ENCODE results near the gene GPC6. TPM values are rescaled to one million over a fixed set of nuclear protein-coding genes. Genes with fewer than 3 reads are reported as not detected.

GPC6 gene
- total RNA-seq, 1 donor from 2014 or later = 63.0 TPM

DNA sequence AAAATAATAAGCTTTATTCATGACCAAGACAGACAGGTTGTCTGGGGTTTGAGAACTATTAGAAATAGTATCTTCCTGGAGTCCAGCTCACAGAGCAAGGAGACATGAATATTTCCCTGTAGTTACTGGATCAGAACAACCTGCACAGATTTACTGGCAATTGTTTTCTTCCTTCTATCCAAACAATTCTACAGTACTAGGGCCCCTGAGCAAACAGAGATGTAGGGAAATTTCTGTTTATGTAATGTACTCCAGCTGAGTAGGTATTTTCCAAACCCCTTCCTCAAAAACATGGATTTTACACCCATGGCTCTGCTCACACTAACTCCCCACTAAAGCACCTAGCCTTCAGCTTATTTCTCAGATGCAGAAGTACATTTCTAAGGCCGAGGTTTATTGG is 557.6 kb downstream of the GPC6 start:
- no peak for FAIRE-seq
- Histone ChIP-seq H4K20me1 (ENCODE audit: insufficient read depth, low read length) (peaks cover 3% of the 10 kb centered on the region), H3K4me2 (ENCODE audit: low read length) (no peak overlapping the region), H3K4me1 (ENCODE audit: insufficient read depth, low read length) (no peaks in the 10 kb centered on the region), H2AFZ (ENCODE audit: low read depth, low read length) (no peak overlapping the region), H3K9ac (ENCODE audit: low read length) (no peak overlapping the region), H3K36me3 (ENCODE audit: insufficient read depth, low read length) (no peaks in the 10 kb centered on the region), H3K4me3 (ENCODE audit: insufficient read depth, low read depth, low read length) (no peak overlapping the region), H3K27ac (ENCODE audit: low read depth, low read length) (no peak overlapping the region), H3K27me3 (ENCODE audit: insufficient read depth, low read length) (no peaks in the 10 kb centered on the region), H3K9me3 (ENCODE audit: insufficient read depth, low read depth, low read length) (no peaks in the 10 kb centered on the region), H3K79me2 (ENCODE audit: insufficient read depth, low read length) (no peaks in the 10 kb centered on the region)
- Mint-ChIP-seq H3K36me3 (ENCODE audit: low read depth, unreplicated experiment) (no peaks in the 10 kb centered on the region), H3K27me3 (ENCODE audit: low read depth, unreplicated experiment) (no peaks in the 10 kb centered on the region), H3K9me3 (ENCODE audit: unreplicated experiment) (no peaks in the 10 kb centered on the region), H3K27ac (ENCODE audit: unreplicated experiment) (no peak overlapping the region), H3K4me3 (ENCODE audit: unreplicated experiment) (no peak overlapping the region), H3K4me1 (ENCODE audit: low read depth, unreplicated experiment) (peaks cover 8% of the 10 kb centered on the region)
- no peak for DNase-seq (ENCODE audit: low read depth)
- TF ChIP-seq EZH2 (IDR thresholded peaks at IDR 0.05; ENCODE audit: insufficient read depth, low read length) = no peak
- TF ChIP-seq, protein P1, sequence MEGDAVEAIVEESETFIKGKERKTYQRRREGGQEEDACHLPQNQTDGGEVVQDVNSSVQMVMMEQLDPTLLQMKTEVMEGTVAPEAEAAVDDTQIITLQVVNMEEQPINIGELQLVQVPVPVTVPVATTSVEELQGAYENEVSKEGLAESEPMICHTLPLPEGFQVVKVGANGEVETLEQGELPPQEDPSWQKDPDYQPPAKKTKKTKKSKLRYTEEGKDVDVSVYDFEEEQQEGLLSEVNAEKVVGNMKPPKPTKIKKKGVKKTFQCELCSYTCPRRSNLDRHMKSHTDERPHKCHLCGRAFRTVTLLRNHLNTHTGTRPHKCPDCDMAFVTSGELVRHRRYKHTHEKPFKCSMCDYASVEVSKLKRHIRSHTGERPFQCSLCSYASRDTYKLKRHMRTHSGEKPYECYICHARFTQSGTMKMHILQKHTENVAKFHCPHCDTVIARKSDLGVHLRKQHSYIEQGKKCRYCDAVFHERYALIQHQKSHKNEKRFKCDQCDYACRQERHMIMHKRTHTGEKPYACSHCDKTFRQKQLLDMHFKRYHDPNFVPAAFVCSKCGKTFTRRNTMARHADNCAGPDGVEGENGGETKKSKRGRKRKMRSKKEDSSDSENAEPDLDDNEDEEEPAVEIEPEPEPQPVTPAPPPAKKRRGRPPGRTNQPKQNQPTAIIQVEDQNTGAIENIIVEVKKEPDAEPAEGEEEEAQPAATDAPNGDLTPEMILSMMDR (IDR thresholded peaks at IDR 0.05; ENCODE audit: insufficient read depth, low read depth, low read length) = no peak

DNA sequence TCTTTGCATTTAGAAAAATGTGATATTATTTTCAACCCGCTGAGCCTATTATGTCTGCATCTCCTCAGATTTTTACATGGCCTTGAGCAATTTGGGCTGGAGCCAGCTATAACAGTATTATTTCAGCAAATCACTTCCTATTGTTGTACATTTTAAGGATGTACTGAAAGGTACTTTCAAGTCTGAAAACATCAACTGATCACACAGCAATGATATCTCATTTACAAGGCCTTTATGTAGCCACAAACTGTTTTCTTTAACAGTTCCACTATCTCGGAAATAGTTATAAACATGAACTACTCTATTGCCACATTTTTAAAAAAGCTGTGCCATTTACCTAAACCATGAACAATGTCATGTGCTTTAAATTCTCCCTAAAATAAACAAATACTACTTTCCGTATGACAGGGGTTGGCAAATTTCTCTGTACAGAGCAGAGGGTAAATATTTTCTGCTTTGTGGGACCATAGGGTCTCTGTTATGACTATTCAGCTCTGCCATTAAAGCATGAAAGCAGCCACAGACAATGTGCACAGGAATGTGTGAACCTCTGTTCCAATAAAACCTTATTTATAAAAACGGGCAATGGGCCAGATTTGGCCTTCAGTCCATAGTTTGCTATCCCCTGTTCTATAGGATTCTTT is 560.4 kb downstream of the GPC6 start:
- Histone ChIP-seq H4K20me1 (ENCODE audit: insufficient read depth, low read length) (peaks cover 3% of the 10 kb centered on the region), H3K4me1 (ENCODE audit: insufficient read depth, low read length) (no peaks in the 10 kb centered on the region), H2AFZ (ENCODE audit: low read depth, low read length) (no peak overlapping the region), H3K4me3 (ENCODE audit: insufficient read depth, low read depth, low read length) (no peak overlapping the region), H3K36me3 (ENCODE audit: insufficient read depth, low read length) (no peaks in the 10 kb centered on the region), H3K79me2 (ENCODE audit: insufficient read depth, low read length) (no peaks in the 10 kb centered on the region), H3K9me3 (ENCODE audit: insufficient read depth, low read depth, low read length) (no peaks in the 10 kb centered on the region), H3K27ac (ENCODE audit: low read depth, low read length) (no peak overlapping the region), H3K27me3 (ENCODE audit: insufficient read depth, low read length) (no peaks in the 10 kb centered on the region), H3K4me2 (ENCODE audit: low read length) (no peak overlapping the region), H3K9ac (ENCODE audit: low read length) (no peak overlapping the region)
- H3K36me3 Mint-ChIP-seq (ENCODE audit: low read depth, unreplicated experiment) = no peaks in the 10 kb centered on the region
- H3K4me3 Mint-ChIP-seq (ENCODE audit: unreplicated experiment) = no peak overlapping the region
- no peak overlapping the region for H3K27ac Mint-ChIP-seq (ENCODE audit: unreplicated experiment)
- FAIRE-seq = no peak
- TF ChIP-seq EZH2 (IDR thresholded peaks at IDR 0.05; ENCODE audit: insufficient read depth, low read length) = no peak
- TF ChIP-seq, protein P1 (IDR thresholded peaks at IDR 0.05; ENCODE audit: insufficient read depth, low read depth, low read length) = no peak
- H3K9me3 Mint-ChIP-seq (ENCODE audit: unreplicated experiment) = no peaks in the 10 kb centered on the region
- DNase-seq (ENCODE audit: low read depth) = no peak
- H3K4me1 Mint-ChIP-seq (ENCODE audit: low read depth, unreplicated experiment) = peaks cover 8% of the 10 kb centered on the region
- H3K27me3 Mint-ChIP-seq (ENCODE audit: low read depth, unreplicated experiment) = no peaks in the 10 kb centered on the region

DNA sequence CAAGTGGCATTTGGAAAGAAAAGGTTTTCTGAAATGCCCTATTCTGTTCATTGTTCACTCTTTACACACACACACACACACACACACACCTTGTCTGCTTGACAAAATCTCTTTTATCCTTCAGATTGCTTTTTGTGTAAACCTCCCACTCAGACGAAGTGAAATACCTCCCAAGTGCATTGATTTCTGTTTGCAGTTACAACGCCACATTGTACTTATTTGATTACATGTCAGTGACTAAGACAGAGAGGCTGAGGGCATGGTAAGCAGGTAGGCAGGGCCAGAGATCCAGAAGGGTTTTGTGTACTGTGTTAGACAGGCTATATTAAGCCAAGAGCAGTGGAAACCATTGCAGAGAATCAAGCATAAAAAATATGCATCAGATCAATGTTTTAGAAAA is 561.8 kb downstream of the GPC6 start:
- Histone ChIP-seq H3K4me1 (ENCODE audit: insufficient read depth, low read length) (no peaks in the 10 kb centered on the region), H3K27ac (ENCODE audit: low read depth, low read length) (no peak overlapping the region), H3K9ac (ENCODE audit: low read length) (no peak overlapping the region), H4K20me1 (ENCODE audit: insufficient read depth, low read length) (peaks cover 3% of the 10 kb centered on the region), H3K4me3 (ENCODE audit: insufficient read depth, low read depth, low read length) (no peak overlapping the region), H3K79me2 (ENCODE audit: insufficient read depth, low read length) (no peaks in the 10 kb centered on the region), H2AFZ (ENCODE audit: low read depth, low read length) (no peak overlapping the region), H3K27me3 (ENCODE audit: insufficient read depth, low read length) (no peaks in the 10 kb centered on the region), H3K9me3 (ENCODE audit: insufficient read depth, low read depth, low read length) (no peaks in the 10 kb centered on the region), H3K36me3 (ENCODE audit: insufficient read depth, low read length) (no peaks in the 10 kb centered on the region), H3K4me2 (ENCODE audit: low read length) (no peak overlapping the region)
- no peak for TF ChIP-seq EZH2 (IDR thresholded peaks at IDR 0.05; ENCODE audit: insufficient read depth, low read length)
- TF ChIP-seq, protein P1 (IDR thresholded peaks at IDR 0.05; ENCODE audit: insufficient read depth, low read depth, low read length) = no peak
- no peaks in the 10 kb centered on the region for H3K27me3 Mint-ChIP-seq (ENCODE audit: low read depth, unreplicated experiment)
- no peaks in the 10 kb centered on the region for H3K9me3 Mint-ChIP-seq (ENCODE audit: unreplicated experiment)
- DNase-seq (ENCODE audit: low read depth) = no peak
- no peaks in the 10 kb centered on the region for H3K36me3 Mint-ChIP-seq (ENCODE audit: low read depth, unreplicated experiment)
- no peak overlapping the region for H3K27ac Mint-ChIP-seq (ENCODE audit: unreplicated experiment)
- no peak overlapping the region for H3K4me3 Mint-ChIP-seq (ENCODE audit: unreplicated experiment)
- no peak for FAIRE-seq
- H3K4me1 Mint-ChIP-seq (ENCODE audit: low read depth, unreplicated experiment) = peaks cover 8% of the 10 kb centered on the region

Data from astrocyte (in vitro differentiated cells and primary cell).